Activated CD4-positive, alpha-beta T cell treated with anti-CD3 and anti-CD28 coated beads, Interleukin-2, amount 50 U/mL, for 24 hours (primary cell): ENCODE data around the gene ZNF431.
"Not testable (repeated sequence)": the region's sequence is repeated elsewhere in the genome, so short reads cannot be mapped to it uniquely, and the experiment has no call there.

ENCODE experiments used
- DNase-seq, 2 donors: peaks; one replicate each; pipeline ENCODE4 v3.0.0-alpha.2; 2020; ENCODE audit warnings: low read depth in 1 of 2, low spot score in 1 of 2

ZNF431 gene

GRCh38 chr19:21143854-21144253, 2.0 kb downstream of the ZNF431 start:
- DNase-seq = no peak

- no peak for DNase-seq
Observed at GRCh38 chr19:21147540-21147939, 5.7 kb downstream of the ZNF431 start.

- DNase-seq = no peak
Observed at GRCh38 chr19:21148681-21149080, 6.8 kb downstream of the ZNF431 start.

GRCh38 chr19:21149877-21150276, 8.0 kb downstream of the ZNF431 start:
- DNase-seq = no peak

GRCh38 chr19:21151460-21151859, 9.6 kb downstream of the ZNF431 start:
- DNase-seq = no peak

GRCh38 chr19:21158523-21159135, 16.8 kb downstream of the ZNF431 start:
- DNase-seq = no peak

GRCh38 chr19:21164541-21164940, 22.7 kb downstream of the ZNF431 start:
- DNase-seq = no peak

GRCh38 chr19:21166436-21166835, 24.6 kb downstream of the ZNF431 start:
- no peak for DNase-seq

- DNase-seq = no peak
Observed at GRCh38 chr19:21197590-21198295, 55.9 kb downstream of the ZNF431 start.

- DNase-seq = peak in 1 of 2 donors; percentile 17
Observed at GRCh38 chr19:21202865-21203494, 61.1 kb downstream of the ZNF431 start.

GRCh38 chr19:21210037-21210621, 68.3 kb downstream of the ZNF431 start:
- DNase-seq = no peak

- no peak for DNase-seq
Observed at GRCh38 chr19:21221693-21222092, 79.9 kb downstream of the ZNF431 start.

GRCh38 chr19:21229938-21230337, 88.1 kb downstream of the ZNF431 start:
- not testable (repeated sequence) for DNase-seq

- no peak for DNase-seq
Observed at GRCh38 chr19:21233691-21234090, 91.9 kb downstream of the ZNF431 start.

- not testable (repeated sequence) for DNase-seq
Observed at GRCh38 chr19:21236751-21237150, 94.9 kb downstream of the ZNF431 start.

GRCh38 chr19:21238670-21239069, 96.8 kb downstream of the ZNF431 start:
- DNase-seq = no peak
